OCI-LY3 (cell line): ENCODE measurements around the gene TUBGCP6.

Experiments used
- H2AFZ ChIP-seq: fragments of 200-600, 300-600 bp; shearing (Covaris generic); 2 replicates; pipeline ENCODE4 v1.6.0; 2014; ENCODE audit warnings: antibody characterized with exemption, low read depth, low read length
- H3K27ac ChIP-seq: fragments of 200-600, 300-600 bp; sonication (generic); 2 replicates; pipeline ENCODE4 v1.5.1; 2014; ENCODE audit warnings: mild to moderate bottlenecking, low read length, moderate library complexity, mixed read lengths
- H3K27me3 ChIP-seq: fragments of 200-600, 300-600 bp; sonication (generic); 2 replicates; pipeline ENCODE4 v1.6.1; 2014; ENCODE audit warnings: low read depth, low read length, mixed read lengths
- H3K36me3 ChIP-seq: fragments of 200-600, 300-600 bp; sonication (generic); replicated peaks from 2 replicates; pipeline ENCODE3; 2014; ENCODE audit warnings: low read depth, low read length, mixed read lengths
- H3K4me1 ChIP-seq: fragments of 300-600, 200-600 bp; sonication (generic); 2 replicates; pipeline ENCODE4 v1.6.1; 2014; ENCODE audit warnings: low read length, mixed read lengths
- H3K4me2 ChIP-seq: fragments of 200-600, 300-600 bp; sonication (generic); 2 replicates; pipeline ENCODE4 v1.6.1; 2014; ENCODE audit warnings: low read length, mixed read lengths
- H3K4me3 ChIP-seq: fragments of 300-600, 200-600 bp; sonication (generic); 2 replicates; pipeline ENCODE4 v1.5.1; 2014; ENCODE audit warnings: antibody characterized with exemption, mild to moderate bottlenecking, low read length, moderate library complexity
- H3K79me2 ChIP-seq: fragments of 300-600, 200-600 bp; shearing (Covaris generic); 2 replicates; pipeline ENCODE4 v1.6.1; 2014; ENCODE audit warnings: mild to moderate bottlenecking, low read length, mixed read lengths
- H3K9ac ChIP-seq: fragments of 300-600, 200-600 bp; shearing (Covaris generic); 2 replicates; pipeline ENCODE4 v1.6.0; 2014; ENCODE audit warnings: mild to moderate bottlenecking, low read length, moderate library complexity
- H3K9me3 ChIP-seq: fragments of 200-600, 300-600 bp; shearing (Covaris generic); 2 replicates; pipeline ENCODE4 v1.6.1; 2014; ENCODE audit warnings: low read length, mixed read lengths; ENCODE audit not compliant: insufficient read depth
- H4K20me1 ChIP-seq: fragments of 200-600, 300-600 bp; sonication (generic); 2 replicates; pipeline ENCODE4 v1.6.1; 2016; ENCODE audit warnings: low read length, mixed read lengths; ENCODE audit not compliant: insufficient read depth
- EZH2phosphoT487 ChIP-seq: fragments of 200-600 bp; shearing (Covaris generic); IDR thresholded peaks from 2 replicates; pipeline ENCODE4 v1.6.1; 2018; ENCODE audit warnings: antibody characterized with exemption, mixed run types, low read depth
- TF ChIP-seq, protein P1 (sequence below): fragments of 200-600, 300-600 bp; sonication (generic); IDR thresholded peaks from 2 replicates; pipeline ENCODE4 v1.5.1; 2014; ENCODE audit warnings: antibody characterized with exemption, low read length, low read depth

The TUBGCP6 gene

DNA sequence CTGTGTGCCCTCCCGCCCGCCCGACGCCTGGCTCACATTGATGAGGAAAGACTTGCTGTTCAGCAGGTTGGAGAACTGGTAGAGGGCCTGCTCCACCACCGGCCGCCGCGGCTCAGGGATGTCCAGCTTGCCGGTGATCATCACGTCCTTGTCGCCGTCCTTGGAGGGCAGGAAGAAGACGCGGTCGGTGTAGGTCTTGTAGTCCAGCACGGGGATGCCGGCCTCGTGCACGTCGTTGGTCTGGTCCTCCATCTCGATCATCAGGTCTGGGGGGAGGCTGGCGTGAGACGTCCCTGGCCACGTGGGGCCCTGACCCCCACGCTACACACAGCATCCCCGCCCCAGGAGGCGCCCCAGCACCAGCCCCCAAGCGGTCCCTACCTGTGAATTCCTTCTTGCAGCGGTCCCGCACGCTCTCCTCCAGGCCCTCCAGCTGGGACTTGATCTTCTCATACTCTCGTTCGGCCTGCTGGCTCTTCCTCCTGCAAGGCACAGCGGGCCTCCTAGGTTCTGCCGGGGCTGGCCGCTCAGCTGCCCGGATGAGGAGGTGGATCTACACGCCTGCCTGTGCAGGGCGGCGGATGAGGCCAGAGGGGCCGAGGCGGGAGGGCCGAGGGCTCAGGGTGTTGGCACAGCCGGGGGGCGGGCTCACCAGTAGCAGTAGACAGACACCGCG, 36.0 kb upstream of the TUBGCP6 start:
- Histone ChIP-seq H3K4me2 (no peak overlapping the region), H3K9me3 (no peaks in the 10 kb centered on the region), H3K27ac (no peak overlapping the region), H2AFZ (no peak overlapping the region), H3K27me3 (no peaks in the 10 kb centered on the region), H3K9ac (no peak overlapping the region), H3K4me3 (no peak overlapping the region), H3K79me2 (no peaks in the 10 kb centered on the region), H3K4me1 (0 out of 2 replicates have a peak, but pooled peaks cover 5% of the 10 kb centered on the region), H4K20me1 (peaks cover 3% of the 10 kb centered on the region; the same call in 1 of the 2 replicates), H3K36me3 (peaks cover 6% of the 10 kb centered on the region)
- TF ChIP-seq, protein P1, sequence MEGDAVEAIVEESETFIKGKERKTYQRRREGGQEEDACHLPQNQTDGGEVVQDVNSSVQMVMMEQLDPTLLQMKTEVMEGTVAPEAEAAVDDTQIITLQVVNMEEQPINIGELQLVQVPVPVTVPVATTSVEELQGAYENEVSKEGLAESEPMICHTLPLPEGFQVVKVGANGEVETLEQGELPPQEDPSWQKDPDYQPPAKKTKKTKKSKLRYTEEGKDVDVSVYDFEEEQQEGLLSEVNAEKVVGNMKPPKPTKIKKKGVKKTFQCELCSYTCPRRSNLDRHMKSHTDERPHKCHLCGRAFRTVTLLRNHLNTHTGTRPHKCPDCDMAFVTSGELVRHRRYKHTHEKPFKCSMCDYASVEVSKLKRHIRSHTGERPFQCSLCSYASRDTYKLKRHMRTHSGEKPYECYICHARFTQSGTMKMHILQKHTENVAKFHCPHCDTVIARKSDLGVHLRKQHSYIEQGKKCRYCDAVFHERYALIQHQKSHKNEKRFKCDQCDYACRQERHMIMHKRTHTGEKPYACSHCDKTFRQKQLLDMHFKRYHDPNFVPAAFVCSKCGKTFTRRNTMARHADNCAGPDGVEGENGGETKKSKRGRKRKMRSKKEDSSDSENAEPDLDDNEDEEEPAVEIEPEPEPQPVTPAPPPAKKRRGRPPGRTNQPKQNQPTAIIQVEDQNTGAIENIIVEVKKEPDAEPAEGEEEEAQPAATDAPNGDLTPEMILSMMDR = no peak
- TF ChIP-seq EZH2phosphoT487 = no peak

DNA sequence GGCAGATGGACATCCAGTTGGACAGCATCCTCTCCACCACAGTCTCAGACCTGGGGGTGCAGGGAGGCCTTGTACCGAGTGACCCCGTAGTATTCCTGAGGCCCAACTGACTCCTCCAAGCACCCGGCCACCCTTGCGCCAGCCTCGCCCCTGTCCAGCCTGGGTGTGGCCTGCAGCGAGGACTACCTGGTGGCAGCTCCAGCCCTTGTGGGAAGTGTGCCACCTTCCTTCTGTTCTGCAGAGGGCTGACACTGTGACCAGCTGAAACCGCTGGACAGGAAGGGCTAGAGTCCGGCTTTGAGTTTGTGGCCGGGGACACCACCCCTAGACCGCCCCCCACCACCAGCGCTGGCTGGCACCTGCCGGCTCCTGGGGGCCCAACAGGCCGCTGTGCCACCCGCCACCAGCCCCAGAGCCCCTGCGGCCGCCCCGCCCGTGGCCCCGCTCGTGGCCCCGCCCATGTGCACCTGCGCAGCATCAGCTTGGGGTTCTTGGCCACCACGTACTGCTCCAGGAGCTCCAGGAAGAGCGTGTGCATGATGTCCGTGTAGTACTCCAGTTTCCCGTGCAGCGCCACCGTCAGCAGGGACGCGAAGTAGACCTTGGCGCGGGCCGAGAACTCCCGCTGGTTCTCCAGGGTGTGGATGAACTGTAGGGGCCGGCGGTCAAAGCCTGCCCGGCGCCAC, 35.3 kb upstream of the TUBGCP6 start:
- peaks cover 6% of the 10 kb centered on the region; the same call in 1 of the 2 replicates for H4K20me1 ChIP-seq
- 0 out of 2 replicates have a peak, but pooled peaks cover 5% of the 10 kb centered on the region for H3K4me1 ChIP-seq
- TF ChIP-seq, protein P1 = no peak
- no peak for TF ChIP-seq EZH2phosphoT487
- no peaks in the 10 kb centered on the region for H3K79me2 ChIP-seq
- H3K4me3 ChIP-seq = no peak overlapping the region
- no peak overlapping the region for H3K27ac ChIP-seq
- no peak overlapping the region for H2AFZ ChIP-seq
- H3K9me3 ChIP-seq = no peaks in the 10 kb centered on the region
- no peak overlapping the region for H3K4me2 ChIP-seq
- H3K27me3 ChIP-seq = no peaks in the 10 kb centered on the region
- H3K36me3 ChIP-seq = peaks cover 11% of the 10 kb centered on the region
- H3K9ac ChIP-seq = no peak overlapping the region

DNA sequence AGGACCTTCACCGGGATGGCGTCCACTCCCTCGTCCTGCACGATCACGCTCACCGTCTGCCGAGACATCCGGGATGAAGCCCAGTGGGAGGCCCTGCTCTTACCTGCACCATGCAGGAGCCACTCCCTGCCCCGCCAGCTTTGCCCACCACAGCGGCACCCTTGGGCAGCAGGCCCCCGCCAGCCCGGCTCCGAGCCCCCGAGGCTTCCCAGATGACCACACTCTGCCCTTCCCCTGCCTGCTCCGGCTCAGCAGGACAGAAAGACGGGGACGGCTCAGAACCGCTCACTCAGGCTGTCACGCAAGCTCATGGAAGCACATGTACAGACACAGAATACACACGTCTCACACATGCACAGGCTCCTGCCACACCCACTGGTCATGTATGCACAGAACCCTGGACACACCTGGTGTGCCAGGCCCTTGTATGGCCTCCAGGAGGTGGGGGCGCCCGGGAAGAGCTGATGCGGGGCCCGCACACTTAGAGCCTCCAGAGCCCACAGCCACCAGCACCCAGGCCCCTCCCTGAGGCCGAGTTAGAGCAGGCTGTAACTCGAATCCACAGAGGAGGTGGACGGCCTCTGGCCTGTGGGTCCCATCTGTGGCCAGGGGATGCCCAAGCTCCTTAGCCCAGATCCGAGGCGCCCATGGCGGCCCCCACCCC, 34.3 kb upstream of the TUBGCP6 start:
- TF ChIP-seq EZH2phosphoT487 = no peak
- TF ChIP-seq, protein P1 = no peak
- no peak overlapping the region for H3K4me2 ChIP-seq
- peaks cover 13% of the 10 kb centered on the region for H3K36me3 ChIP-seq
- H4K20me1 ChIP-seq = peaks cover 6% of the 10 kb centered on the region; the same call in 1 of the 2 replicates
- no peak overlapping the region for H3K9ac ChIP-seq
- no peaks in the 10 kb centered on the region for H3K79me2 ChIP-seq
- H2AFZ ChIP-seq = no peak overlapping the region
- H3K27ac ChIP-seq = no peak overlapping the region
- 0 out of 2 replicates have a peak, but pooled peaks cover 5% of the 10 kb centered on the region for H3K4me1 ChIP-seq
- no peaks in the 10 kb centered on the region for H3K27me3 ChIP-seq
- H3K4me3 ChIP-seq = no peak overlapping the region
- H3K9me3 ChIP-seq = no peaks in the 10 kb centered on the region

DNA sequence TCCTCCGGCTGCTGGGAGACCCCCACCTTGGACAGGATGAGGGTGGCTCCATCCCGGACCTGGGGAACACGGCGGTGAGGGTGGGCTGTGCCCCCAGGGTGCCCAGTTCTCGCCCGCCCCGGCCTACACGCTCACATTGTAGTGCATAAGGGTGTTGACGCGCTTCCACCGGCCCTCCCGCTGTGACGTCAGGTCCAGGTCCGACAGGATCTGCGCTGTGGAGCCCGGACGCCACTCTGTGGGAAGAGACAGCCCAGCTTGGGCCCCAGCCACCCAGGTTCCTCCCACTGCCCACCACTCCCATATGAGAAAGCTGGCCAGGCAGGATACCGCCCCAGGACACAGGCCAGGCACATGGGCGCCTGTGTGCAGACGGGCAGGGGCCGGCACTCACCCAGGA, 33.6 kb upstream of the TUBGCP6 start:
- Histone ChIP-seq H3K36me3 (peaks cover 13% of the 10 kb centered on the region), H3K79me2 (no peaks in the 10 kb centered on the region), H3K27me3 (no peaks in the 10 kb centered on the region), H3K27ac (no peak overlapping the region), H4K20me1 (peaks cover 6% of the 10 kb centered on the region; the same call in 1 of the 2 replicates), H3K4me1 (0 out of 2 replicates have a peak, but pooled peaks cover 5% of the 10 kb centered on the region), H2AFZ (no peak overlapping the region), H3K4me2 (no peak overlapping the region), H3K9me3 (no peaks in the 10 kb centered on the region), H3K9ac (no peak overlapping the region), H3K4me3 (no peak overlapping the region)
- TF ChIP-seq, protein P1 = no peak
- no peak for TF ChIP-seq EZH2phosphoT487
